ENCODE data around the gene RPS3. TPM values are rescaled to one million over a fixed set of nuclear protein-coding genes. Genes with fewer than 3 reads are reported as not detected.
"Not testable (repeated sequence)": the region's sequence is repeated elsewhere in the genome, so short reads cannot be mapped to it uniquely, and the experiment has no call there.

RPS3 gene
- total RNA-seq, 1 experiment from 2014 or later: 2,831 TPM

GRCh38 chr11:75389276-75389605, 10.1 kb upstream of the RPS3 start:
- Histone ChIP-seq H3K9me3 (replicated peaks) (no peaks in the 10 kb centered on the region), H3K27me3 (no peaks in the 10 kb centered on the region), H3K4me3 (peak overlapping the region; percentile 15), H3K27ac (peak overlapping the region; percentile 18; the same call in 1 of the 2 replicates), H3K36me3 (no peaks in the 10 kb centered on the region), H3K4me1 (peaks cover 25% of the 10 kb centered on the region)
- DNase-seq: no peak

- H3K4me1 ChIP-seq: peaks cover 25% of the 10 kb centered on the region
- no peak overlapping the region for H3K27ac ChIP-seq
- H3K9me3 ChIP-seq (replicated peaks): no peaks in the 10 kb centered on the region
- no peaks in the 10 kb centered on the region for H3K36me3 ChIP-seq
- H3K4me3 ChIP-seq: no peak overlapping the region
- DNase-seq: no peak
- no peaks in the 10 kb centered on the region for H3K27me3 ChIP-seq
These were observed 9.4 kb upstream of the RPS3 start for GRCh38 chr11:75389925-75390324.

GRCh38 chr11:75394085-75394840, 5.1 kb upstream of the RPS3 start:
- Histone ChIP-seq H3K27ac (no peak overlapping the region), H3K36me3 (no peaks in the 10 kb centered on the region), H3K4me1 (peaks cover 2% of the 10 kb centered on the region), H3K9me3 (replicated peaks) (no peaks in the 10 kb centered on the region), H3K4me3 (no peak overlapping the region), H3K27me3 (no peaks in the 10 kb centered on the region)
- no peak for DNase-seq

DNA sequence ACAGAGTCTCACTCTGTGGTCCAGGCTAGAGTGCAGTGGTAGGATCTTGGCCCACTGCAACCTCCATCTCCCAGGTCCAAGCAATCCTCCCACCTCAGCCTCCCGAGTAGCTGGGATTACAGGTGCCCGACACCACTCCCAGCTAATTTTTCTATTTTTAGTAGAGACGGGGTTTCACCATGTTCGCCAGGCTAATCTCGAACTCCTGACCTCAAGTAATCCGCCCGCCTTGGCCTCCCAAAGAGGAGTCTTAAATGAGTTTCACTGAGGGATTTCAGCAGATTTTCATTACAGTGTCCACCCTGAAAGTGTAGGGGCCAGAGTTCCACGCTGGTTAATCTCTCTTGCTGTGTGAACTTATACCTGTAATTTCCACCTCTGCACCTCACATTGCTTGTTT, 412 bp upstream of the RPS3 start:
- peak overlapping the region; percentile 80 for H3K4me3 ChIP-seq
- H3K27ac ChIP-seq: no peak overlapping the region
- H3K36me3 ChIP-seq: peaks cover 42% of the 10 kb centered on the region
- no peaks in the 10 kb centered on the region for H3K9me3 ChIP-seq (replicated peaks)
- DNase-seq: no peak
- no peaks in the 10 kb centered on the region for H3K27me3 ChIP-seq
- peaks cover 3% of the 10 kb centered on the region; the same call in 1 of the 2 replicates for H3K4me1 ChIP-seq

GRCh38 chr11:75400146-75400865, 988 bp downstream of the RPS3 start:
- H3K36me3 ChIP-seq: peaks cover 56% of the 10 kb centered on the region

DNA sequence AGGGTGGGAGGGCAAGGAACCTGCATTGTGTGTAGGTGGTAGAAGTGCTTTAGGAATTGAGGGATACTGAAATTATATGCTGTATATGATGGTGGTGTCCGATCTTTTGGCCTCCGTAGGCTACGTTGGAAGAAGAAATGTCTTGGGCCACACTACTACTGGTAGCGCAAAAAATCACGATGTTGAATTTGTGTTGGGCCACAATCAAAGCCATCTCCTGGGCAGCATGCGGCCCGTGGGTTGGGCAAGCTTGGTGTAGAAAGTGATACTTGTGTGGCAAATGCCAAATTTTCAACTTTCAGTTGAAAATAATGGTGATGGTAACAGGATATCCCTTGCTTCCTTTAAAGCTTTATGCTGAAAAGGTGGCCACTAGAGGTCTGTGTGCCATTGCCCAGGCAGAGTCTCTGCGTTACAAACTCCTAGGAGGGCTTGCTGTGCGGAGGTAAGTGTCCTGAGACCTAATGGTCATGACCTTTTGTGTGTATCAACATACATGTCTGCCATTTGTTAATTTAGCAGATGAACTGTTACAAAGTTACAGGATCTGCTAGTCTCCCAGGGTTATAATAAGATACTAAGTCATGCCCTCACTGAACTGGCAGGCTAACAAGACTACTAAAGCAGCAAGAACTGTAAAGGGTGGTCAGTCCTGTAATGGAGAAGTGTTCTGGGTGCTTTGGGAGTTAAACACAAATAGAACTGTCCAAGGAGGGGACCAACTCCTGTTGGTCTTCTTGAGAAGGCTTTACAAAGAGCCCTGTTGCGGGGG, 2.9 kb downstream of the RPS3 start:
- no peak overlapping the region for H3K4me3 ChIP-seq
- peaks cover 3% of the 10 kb centered on the region; the same call in 1 of the 2 replicates for H3K4me1 ChIP-seq
- no peaks in the 10 kb centered on the region for H3K9me3 ChIP-seq (replicated peaks)
- no peak overlapping the region for H3K27ac ChIP-seq
- no peak for DNase-seq
- peaks cover 75% of the 10 kb centered on the region for H3K36me3 ChIP-seq
- H3K27me3 ChIP-seq: no peaks in the 10 kb centered on the region

More at GRCh38 chr11:75400146-75400865, 988 bp downstream of the RPS3 start:
- H3K27ac ChIP-seq: peak overlapping the region; percentile 88
- H3K9me3 ChIP-seq (replicated peaks): no peaks in the 10 kb centered on the region
- DNase-seq: no peak
- peaks cover 3% of the 10 kb centered on the region; the same call in 1 of the 2 replicates for H3K4me1 ChIP-seq
- H3K27me3 ChIP-seq: no peaks in the 10 kb centered on the region
- peak overlapping the region; percentile 80 for H3K4me3 ChIP-seq

GRCh38 chr11:75403037-75403436, 3.7 kb downstream of the RPS3 start:
- peaks cover 83% of the 10 kb centered on the region for H3K36me3 ChIP-seq
- H3K4me3 ChIP-seq: no peak overlapping the region

DNA sequence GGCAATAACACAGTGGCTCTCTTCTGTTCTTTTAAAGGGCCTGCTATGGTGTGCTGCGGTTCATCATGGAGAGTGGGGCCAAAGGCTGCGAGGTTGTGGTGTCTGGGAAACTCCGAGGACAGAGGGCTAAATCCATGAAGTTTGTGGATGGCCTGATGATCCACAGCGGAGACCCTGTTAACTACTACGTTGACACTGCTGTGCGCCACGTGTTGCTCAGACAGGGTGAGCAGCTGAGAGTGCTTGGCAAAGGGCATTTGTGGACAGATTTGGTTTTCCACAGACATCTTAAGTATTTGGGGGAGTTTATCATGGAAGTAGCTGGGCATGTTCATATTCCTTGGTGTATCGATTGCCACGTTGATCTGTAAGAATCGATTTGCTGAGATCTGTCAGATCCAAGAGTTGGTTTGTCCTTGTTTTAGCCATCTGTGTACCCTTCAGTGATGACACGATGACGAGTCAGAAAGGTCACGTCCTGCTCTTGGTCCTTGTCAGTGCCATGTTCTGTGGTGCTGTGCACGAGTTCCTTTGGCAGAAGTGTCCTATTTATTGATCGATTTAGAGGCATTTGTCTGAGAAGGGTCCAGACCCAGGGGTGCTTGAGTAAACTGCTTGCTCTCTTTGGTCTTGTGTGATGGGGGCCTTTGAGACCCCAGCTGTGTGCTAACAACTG, 4.8 kb downstream of the RPS3 start:
- H3K27ac ChIP-seq: no peak overlapping the region
- no peak overlapping the region for H3K4me3 ChIP-seq
- no peaks in the 10 kb centered on the region for H3K27me3 ChIP-seq
- DNase-seq: no peak
- H3K4me1 ChIP-seq: peaks cover 3% of the 10 kb centered on the region; the same call in 1 of the 2 replicates
- no peaks in the 10 kb centered on the region for H3K9me3 ChIP-seq (replicated peaks)
- H3K36me3 ChIP-seq: peaks cover 93% of the 10 kb centered on the region

More at GRCh38 chr11:75403037-75403436, 3.7 kb downstream of the RPS3 start:
- DNase-seq: no peak
- peaks cover 3% of the 10 kb centered on the region; the same call in 1 of the 2 replicates for H3K4me1 ChIP-seq
- no peaks in the 10 kb centered on the region for H3K9me3 ChIP-seq (replicated peaks)
- no peaks in the 10 kb centered on the region for H3K27me3 ChIP-seq
- H3K27ac ChIP-seq: no peak overlapping the region

DNA sequence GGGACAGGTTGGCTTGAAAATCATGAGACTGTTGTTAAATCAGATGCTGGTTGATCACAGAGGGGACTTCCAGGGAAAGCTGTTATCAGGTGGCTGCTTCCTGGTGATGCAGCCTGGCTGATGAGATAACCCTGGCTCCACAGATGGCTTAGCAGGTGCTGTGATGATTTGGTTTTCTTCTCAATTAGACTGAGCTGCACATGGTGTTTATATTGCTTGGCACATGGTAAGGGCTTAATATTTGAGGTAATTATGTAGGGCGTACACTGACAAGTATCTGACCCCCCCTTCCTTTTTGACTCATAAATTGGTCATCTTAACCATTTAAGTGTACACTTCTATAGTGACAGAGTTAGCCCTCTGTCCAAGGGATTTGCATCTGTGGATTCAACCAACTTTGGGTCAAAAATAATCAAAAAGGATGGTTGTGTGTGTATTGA, 7.0 kb downstream of the RPS3 start:
- DNase-seq: no peak
- peaks cover 3% of the 10 kb centered on the region; the same call in 1 of the 2 replicates for H3K4me1 ChIP-seq

GRCh38 chr11:75408957-75409219, 9.6 kb downstream of the RPS3 start:
- Histone ChIP-seq H3K4me1 (peaks cover 8% of the 10 kb centered on the region), H3K36me3 (peaks cover 60% of the 10 kb centered on the region), H3K9me3 (replicated peaks) (no peaks in the 10 kb centered on the region), H3K4me3 (no peak overlapping the region), H3K27me3 (no peaks in the 10 kb centered on the region), H3K27ac (no peak overlapping the region)
- DNase-seq: no peak

More for the DNA sequence above, 7.0 kb downstream of the RPS3 start:
- Histone ChIP-seq H3K4me3 (no peak overlapping the region), H3K27ac (no peak overlapping the region), H3K27me3 (no peaks in the 10 kb centered on the region), H3K9me3 (replicated peaks) (no peaks in the 10 kb centered on the region), H3K36me3 (peaks cover 76% of the 10 kb centered on the region)

- peaks cover 18% of the 10 kb centered on the region for H3K4me1 ChIP-seq
- DNase-seq; H3K27ac ChIP-seq; H3K27me3 ChIP-seq; H3K9me3 ChIP-seq (replicated peaks); H3K4me3 ChIP-seq: not testable (repeated sequence)
- H3K36me3 ChIP-seq: peaks cover 50% of the 10 kb centered on the region
These were observed 10.7 kb downstream of the RPS3 start for GRCh38 chr11:75409971-75410370.

GRCh38 chr11:75413146-75413545, 13.8 kb downstream of the RPS3 start:
- Histone ChIP-seq H3K4me1 (peaks cover 22% of the 10 kb centered on the region), H3K36me3 (peaks cover 21% of the 10 kb centered on the region), H3K27ac (peak overlapping the region; percentile 76)
- not testable (repeated sequence) for H3K27me3 ChIP-seq; H3K4me3 ChIP-seq; DNase-seq; H3K9me3 ChIP-seq (replicated peaks)

DNA sequence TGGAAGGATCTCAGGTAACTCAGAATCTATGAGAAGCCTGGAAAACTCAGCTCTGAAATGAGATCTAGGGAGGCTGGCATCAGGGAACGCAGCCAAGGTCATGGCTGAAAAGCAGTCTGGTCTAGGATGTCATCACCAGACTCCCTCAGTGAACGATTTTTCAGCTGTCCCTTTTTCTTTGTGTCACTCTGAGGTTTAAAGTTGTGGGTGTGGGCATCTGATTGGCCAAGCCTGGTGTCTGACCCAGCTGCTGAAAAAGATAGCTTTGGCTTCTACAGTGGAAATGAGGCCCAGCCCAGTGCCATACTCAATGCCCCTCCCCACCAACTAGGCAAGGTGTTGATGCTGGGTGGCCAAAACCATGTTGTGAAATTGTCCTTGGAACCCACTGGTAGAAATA, 14.5 kb downstream of the RPS3 start:
- H3K27me3 ChIP-seq: no peaks in the 10 kb centered on the region
- peak; percentile 55 to 81 for DNase-seq
- no peak overlapping the region for H3K4me3 ChIP-seq
- peak overlapping the region; percentile 76 for H3K27ac ChIP-seq
- peaks cover 22% of the 10 kb centered on the region for H3K4me1 ChIP-seq
- H3K36me3 ChIP-seq: peaks cover 14% of the 10 kb centered on the region
- no peaks in the 10 kb centered on the region for H3K9me3 ChIP-seq (replicated peaks)

GRCh38 chr11:75420224-75421034, 21.1 kb downstream of the RPS3 start:
- H3K36me3 ChIP-seq: peaks cover 4% of the 10 kb centered on the region
- H3K9me3 ChIP-seq (replicated peaks): no peaks in the 10 kb centered on the region
- H3K4me3 ChIP-seq: no peak overlapping the region
- no peak overlapping the region for H3K27ac ChIP-seq
- no peak for DNase-seq
- H3K4me1 ChIP-seq: peaks cover 5% of the 10 kb centered on the region; the same call in 1 of the 2 replicates
- H3K27me3 ChIP-seq: no peaks in the 10 kb centered on the region
